GM19043 (cell line): ENCODE results near the gene ID2.

Source experiments
- ATAC-seq: cut with Tn5 transposase; IDR thresholded peaks from one replicate; pipeline ENCODE4 v1.9.1; 2021; ENCODE audit warnings: low read depth; ENCODE audit not compliant: unreplicated experiment

The ID2 gene

DNA sequence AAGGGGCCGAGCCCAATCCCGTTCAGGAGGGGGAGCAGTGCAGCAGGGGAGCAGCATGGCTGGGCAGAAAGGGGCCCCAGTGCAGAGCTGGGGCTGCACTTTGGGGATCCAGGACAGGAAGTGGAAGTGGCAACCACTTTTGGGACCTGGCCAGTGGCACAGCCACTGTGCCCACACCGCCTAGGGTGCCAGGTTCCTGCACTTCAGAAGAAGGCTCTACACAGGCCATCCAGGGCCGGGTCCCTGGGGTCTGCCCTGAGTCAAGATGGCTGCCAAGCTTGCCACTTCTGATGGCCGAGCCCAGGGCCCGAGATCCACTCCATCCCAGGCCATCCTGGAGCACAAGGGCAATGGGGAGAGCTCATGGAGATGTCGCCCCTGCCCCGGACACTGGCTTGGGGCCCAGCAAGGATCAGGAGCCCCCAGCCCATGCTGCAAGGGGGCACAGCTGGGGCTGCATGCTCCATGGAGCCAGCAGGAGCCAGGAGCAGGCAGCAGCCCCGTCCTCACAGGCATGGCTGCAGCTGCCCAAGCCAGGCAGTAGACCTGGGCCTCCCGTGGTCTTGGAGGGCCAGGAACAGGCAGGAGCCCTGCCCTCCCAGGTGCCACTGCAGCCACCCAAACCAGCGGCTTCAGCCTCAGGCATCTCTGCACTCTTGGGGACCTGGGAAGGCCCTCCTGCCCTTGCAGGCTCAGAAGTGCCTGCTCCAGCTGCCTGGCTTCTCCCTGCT lies 35.0 kb upstream of the ID2 start:
- ATAC-seq, result no peak

DNA sequence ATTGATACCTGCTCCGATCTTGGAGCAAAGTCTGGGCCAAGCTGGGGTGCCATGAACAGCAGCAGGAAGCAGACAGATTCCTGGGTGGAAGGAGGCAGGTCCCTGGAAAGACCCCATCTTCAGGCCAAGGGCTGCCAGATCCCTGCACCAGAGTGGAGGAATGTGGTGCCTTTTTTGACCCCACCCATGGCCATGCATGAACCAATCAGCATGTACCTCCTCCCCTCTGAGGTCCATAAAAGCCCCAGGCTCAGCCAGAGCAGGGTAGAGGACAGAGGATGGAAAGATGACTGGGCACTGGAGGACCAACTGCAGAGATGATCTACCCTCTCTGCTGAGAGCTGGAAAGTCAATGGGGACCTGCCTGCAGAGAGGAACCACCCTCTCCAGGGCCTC lies 34.4 kb upstream of the ID2 start:
- ATAC-seq, result no peak

DNA sequence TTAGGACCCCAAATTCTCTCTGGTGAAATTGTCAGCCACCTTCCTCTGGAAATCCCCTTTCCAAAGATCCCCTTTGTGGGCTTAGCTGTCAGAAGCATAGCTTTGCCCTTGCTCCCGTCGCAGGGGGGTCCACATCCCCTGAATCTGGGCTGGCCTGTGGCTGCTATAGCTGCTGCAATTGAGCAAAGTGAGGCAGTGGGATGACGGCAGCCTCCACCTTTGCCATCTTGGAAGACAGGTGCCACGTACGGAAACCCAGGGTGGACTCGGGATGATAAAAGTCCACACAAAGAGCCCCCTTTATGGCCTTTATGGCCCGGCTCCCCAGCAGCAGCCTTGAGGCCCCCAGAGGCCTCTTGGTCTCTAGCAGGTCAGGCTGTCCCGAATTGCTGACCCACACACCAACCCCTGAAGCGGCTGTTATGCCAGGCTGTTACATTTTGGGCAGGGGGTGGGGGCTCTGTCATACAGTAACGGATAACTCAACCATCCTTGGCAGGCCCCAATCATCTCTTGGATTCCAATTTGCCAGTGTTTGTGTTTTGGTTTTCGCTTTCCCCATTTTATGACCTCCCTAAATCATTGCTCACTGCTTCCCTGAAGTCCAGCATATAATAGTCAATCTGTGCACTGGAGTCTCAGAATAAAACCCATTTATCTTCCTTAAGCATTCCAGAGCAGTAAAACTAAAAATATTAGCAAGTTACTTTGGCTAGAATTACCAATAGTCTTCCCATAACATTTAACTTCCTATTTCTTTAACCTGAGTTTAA lies 33.2 kb upstream of the ID2 start:
- no peak for ATAC-seq

- ATAC-seq, result no peak
Observed at GRCh38 chr2:8649718-8650117, 32.1 kb upstream of the ID2 start.

- ATAC-seq, result no peak
Observed at GRCh38 chr2:8650256-8650655, 31.6 kb upstream of the ID2 start.

GRCh38 chr2:8652774-8653426 lies 29.0 kb upstream of the ID2 start:
- ATAC-seq, result no peak

DNA sequence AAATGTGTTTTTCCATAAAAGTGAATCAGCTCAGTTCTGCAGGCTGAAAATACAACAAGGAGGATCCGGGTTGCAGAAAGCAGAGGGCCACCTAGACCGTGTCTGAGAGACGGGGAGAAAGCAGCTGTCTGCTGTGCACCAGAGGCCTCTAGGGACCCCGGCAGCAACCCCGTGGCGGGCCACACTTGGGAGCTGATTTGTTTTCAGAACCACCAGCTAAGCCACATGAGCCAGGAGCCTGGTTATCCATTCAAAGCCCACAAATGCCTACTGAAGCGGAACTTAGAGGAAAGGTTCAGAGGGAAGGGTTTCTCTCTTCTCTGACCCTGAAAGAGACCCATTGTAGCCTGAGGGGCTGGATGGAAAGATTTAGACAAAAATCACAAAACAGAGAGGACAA lies 28.4 kb upstream of the ID2 start:
- no peak for ATAC-seq

- ATAC-seq, result no peak
Observed at GRCh38 chr2:8654041-8654440, 27.8 kb upstream of the ID2 start.

DNA sequence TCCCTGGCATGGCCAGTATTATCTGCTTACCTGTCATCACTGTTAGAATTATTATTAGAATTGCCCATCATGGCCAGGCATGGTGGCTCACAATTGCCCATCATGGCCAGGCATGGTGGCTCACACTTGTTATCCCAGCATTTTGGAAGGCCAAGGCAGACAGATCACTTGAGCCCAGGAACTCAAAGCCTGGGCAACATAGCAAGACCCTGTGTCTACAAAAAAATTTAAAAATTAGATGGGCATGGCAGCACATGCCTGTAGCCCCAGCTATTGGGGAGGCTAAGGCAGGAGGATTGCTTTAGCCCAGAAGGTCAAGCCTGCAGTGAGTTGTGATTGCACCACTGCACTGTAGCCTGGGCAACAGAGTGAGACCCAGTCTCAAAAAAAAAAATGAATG lies 27.4 kb upstream of the ID2 start:
- ATAC-seq, result no peak

GRCh38 chr2:8656160-8656641 lies 25.7 kb upstream of the ID2 start:
- ATAC-seq, result no peak

DNA sequence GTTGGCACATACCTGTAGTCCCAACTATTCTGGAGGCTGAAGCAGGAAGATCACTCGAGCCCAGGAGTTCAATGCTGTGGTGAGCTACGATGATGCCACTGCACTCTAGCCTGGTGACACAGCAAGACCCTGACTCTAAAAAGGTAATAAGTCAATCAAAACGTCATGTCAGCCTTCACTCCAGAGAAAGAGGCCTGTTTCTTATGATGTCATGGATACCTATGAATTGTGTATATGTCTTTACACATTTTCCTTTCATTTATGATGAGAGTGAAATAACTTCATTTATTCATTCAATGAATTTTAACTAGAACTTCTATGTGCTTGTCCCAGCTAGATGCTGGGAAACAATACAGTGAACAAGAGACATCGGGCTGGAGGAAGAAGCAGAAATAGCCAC lies 25.0 kb upstream of the ID2 start:
- no peak for ATAC-seq

- no peak for ATAC-seq
Observed at GRCh38 chr2:8657423-8658062, 24.3 kb upstream of the ID2 start.

GRCh38 chr2:8658064-8658862 lies 23.6 kb upstream of the ID2 start:
- ATAC-seq, result no peak

- no peak for ATAC-seq
Observed at GRCh38 chr2:8659092-8659734, 22.6 kb upstream of the ID2 start.

GRCh38 chr2:8659735-8660492 lies 21.9 kb upstream of the ID2 start:
- no peak for ATAC-seq

DNA sequence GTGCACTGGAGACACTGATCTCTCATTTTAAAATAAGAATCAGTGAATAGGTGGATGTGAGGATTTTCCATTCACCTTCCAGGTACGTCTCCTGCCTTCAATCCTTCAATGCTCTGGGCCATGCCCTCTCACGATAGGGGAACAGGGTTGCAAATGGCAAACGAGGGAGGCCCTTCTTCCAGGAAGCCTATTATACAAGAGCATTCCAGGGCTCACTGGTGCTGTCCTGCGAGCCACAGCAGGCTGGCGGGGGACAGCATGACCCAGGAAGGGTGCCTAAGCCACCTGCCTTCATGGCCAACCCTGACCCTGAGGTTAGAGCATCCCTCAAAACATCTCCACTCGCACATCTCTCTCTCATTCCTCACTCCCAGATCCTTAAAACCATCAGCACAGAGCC lies 20.6 kb upstream of the ID2 start:
- no peak for ATAC-seq

DNA sequence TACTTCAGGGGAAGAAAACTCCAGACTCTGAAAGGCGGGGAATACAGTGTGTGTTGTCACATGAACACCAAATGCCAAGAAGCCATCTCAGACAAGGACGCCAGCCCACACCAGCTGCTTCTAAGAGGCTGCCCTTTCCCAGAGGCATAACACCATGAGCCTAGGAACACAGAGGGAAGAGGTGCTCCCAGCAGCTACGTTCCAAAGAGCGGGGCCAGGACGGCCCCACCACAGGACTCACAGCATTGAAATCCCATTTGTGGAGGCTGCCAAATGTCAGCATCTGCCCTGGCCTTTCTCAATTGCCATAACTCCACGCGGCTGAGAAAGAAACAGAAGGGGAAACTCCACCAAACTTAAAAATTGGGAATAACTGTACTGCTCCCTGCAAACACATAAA lies 20.1 kb upstream of the ID2 start:
- no peak for ATAC-seq

DNA sequence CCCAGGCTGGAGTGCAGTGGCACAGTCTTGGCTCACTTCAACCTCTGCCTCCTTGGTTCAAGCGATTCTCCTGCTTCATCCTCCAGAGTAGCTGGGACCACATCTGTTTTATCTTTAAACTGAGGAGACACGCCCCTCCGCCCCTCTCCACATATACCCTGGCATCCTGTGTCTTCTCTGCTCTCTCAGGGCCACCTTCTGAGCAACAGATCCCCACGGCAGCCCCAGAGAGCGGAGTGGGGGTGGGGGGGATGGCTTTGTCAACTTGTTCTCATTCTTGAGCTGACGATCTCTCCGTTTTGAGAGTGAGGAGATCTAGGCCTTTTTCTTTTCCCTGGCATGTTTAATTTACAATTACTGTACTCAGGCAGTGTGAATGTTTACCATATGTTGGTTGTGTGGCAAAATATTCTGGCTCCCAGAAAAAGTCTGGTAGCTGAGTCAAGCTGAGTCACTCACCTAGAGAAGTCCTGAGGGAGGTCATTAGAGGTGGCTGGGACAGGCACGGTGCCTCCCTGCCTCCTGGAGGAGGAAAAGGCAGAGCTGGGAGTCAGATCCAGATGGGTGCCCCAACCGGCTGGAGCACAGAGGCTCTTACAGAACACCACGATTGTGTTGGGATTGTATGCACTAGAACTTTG lies 19.5 kb upstream of the ID2 start:
- no peak for ATAC-seq

- ATAC-seq, result no peak
Observed at GRCh38 chr2:8663997-8664396, 17.9 kb upstream of the ID2 start.
